GM19467 (cell line): Measurements from ENCODE around the gene AOC3.
"Not testable (repeated sequence)": the region's sequence is repeated elsewhere in the genome, so short reads cannot be mapped to it uniquely, and the experiment has no call there.

ENCODE experiments used
- ATAC-seq: cut with Tn5 transposase; IDR thresholded peaks from one replicate; pipeline ENCODE4 v1.9.1; 2021; ENCODE audit warnings: mild to moderate bottlenecking, moderate library complexity; ENCODE audit not compliant: unreplicated experiment

Gene AOC3

GRCh38 chr17:42889809-42890208 lies 38.8 kb downstream of the AOC3 start:
- ATAC-seq: no peak

DNA sequence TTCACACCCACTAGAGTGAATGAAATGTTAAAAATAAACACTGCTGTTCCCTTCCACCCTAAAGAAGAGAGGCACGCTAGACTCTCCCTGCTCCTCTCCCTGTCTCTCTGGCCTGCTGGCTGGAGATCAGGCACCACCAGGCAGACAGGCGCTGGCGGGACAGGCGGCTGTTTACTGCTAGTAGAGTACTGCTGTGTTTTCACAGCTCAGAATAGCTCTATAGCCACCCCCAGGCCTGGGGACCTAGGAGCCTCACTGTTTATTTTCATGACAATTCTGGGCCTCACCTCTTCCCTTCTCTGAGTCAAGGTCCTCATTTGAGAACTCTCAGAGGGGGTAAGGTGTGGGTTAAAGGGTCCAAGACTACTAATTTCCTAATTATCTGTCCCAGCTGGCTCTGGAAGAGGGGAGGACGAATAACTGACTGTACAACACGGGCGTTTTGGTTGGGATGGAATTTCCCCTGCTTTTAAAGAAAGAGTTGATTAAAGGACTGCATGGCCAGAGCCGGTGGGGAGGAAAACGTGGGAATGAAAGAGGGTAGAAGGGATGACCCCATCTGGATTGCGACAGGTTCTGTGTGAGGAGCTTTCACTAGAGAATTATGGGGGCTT lies 40.6 kb downstream of the AOC3 start:
- ATAC-seq: no peak

GRCh38 chr17:42893359-42893758 lies 42.4 kb downstream of the AOC3 start:
- ATAC-seq: no peak

DNA sequence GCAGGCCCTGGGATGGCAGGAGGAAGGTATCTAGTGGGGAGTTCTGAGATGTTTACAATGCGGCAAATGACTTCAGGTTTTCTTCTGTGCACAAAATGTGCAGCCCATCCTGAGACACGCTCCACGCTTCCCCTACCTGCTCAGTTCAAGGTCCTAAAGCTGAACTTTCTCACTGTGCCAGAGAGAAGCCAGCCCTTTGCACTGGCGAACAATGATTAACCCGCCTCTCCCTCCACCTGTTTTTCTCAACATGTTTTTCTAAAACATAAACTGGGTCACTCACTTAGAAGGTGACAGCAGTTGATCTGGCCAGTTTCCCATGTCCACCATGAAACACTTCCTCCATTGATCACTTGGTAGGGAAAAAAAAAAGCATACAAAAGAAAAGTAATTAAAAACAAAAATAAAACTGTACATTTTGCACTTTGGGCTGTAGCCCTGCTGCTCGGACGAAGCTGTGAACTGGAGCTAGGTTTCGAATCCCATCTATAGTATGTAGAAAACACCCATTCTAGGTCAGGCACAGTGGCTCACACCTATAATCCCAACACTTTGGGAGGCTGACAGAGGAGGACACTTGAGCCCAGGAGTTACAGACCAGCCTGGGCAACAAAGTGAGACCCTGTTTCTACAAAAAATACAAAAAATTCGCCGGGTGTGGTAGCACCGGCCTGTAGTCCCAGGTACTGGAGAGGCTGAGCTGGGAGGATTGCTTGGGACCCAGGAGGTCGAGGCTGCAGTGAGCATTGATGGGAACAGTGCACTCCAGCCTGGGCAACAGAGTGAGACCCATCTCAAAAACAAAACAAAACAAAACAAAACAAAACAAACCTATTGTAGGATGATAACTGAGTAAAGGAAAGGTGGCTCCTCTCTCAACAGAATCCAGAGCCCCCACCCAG lies 43.5 kb downstream of the AOC3 start:
- no peak for ATAC-seq

DNA sequence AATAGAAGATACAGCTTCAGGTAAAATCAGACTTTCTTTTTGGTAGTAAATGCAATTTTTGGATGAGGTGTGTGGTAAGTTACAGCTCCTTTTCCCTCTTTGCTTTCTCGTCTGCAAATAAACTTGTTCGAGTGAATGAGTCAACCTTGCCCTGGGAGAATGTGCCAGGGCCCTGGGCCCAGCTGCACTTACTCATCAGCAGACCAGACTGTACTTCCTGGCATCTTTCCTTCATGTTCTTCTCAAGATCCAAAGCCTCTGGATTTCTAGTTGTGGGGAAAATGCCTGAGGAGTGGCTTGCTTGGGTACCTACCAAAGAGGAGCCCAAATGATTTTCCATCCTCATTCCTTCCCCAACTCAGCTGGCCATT lies 44.2 kb downstream of the AOC3 start:
- ATAC-seq: no peak

GRCh38 chr17:42898147-42898811 lies 47.3 kb downstream of the AOC3 start:
- no peak for ATAC-seq

- ATAC-seq: not testable (repeated sequence)
Measured at GRCh38 chr17:42899981-42900380, 49.0 kb downstream of the AOC3 start.

GRCh38 chr17:42900460-42901331 lies 49.7 kb downstream of the AOC3 start, which contains the start of gene G6PC1:
Gene G6PC1, plus strand, starts transcription at chr17:42900799. Its CDS starts 78 bp downstream, at chr17:42900877.
- ATAC-seq: no peak

GRCh38 chr17:42901535-42902229 lies 50.7 kb downstream of the AOC3 start:
- ATAC-seq: no peak

DNA sequence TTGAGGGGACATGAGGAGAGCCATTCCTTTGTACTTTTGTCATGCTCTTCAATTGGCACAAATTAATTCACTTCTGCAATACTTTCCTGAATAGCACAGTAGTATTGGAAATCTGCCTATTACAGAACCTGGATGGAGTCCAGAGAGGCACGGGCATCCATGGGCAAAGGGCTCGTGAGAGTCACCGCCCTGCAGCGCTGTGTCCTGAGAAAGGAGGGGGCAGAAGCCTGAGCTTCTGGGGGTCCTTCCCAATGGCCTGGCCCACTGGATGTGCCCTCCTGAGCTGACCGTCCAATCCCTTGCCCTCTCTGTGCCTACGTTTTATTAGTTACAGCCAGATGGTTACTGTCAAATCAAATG lies 53.1 kb downstream of the AOC3 start:
- ATAC-seq: no peak

GRCh38 chr17:42906772-42907446 lies 55.9 kb downstream of the AOC3 start:
- ATAC-seq: no peak
